Raji (cell line): ENCODE data around the gene CDH26.

Source experiments
- POLR2A ChIP-seq: IDR thresholded peaks from 2 replicates; pipeline ENCODE4 v1.6.1; 2011; ENCODE audit warnings: low read depth, low read length, control low read depth; ENCODE audit not compliant: insufficient read depth

CDH26 gene

DNA sequence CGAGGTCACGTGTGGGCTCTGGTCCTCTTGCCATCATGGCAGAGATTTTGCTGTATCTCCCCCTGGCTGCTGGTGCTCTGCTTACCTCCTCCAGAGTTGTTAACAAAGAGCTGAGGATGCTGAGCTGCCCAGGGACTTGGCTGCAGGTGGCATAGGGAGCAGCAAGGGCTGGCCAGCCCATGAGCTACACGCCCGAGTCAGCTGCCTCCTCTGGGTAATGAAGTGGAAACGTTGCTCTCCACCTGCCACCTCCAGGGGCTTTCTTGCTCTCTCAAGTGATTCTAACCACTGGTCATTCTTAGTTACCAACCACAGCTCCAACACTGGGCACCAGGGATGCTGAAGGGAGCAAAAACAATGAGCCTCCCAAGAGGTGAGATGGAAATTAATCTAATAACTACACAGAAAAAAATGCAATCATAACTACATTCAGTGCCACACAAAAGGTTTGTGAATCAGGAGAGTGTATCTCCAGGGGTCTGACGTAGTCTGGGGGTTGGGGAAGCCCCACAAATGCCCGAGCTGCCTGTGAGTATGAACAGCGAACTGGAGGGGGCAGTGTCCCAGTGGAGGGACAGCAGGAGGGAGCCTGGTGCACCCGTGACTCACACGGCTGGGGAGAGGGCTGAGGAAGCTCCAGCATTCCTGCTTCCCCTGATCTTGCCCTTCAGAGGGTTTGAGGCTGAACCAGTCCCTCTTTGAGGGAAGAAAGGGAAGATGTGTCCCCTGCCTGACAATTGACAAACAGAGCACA is 78.7 kb downstream of the CDH26 start:
- TF ChIP-seq POLR2A = no peak

DNA sequence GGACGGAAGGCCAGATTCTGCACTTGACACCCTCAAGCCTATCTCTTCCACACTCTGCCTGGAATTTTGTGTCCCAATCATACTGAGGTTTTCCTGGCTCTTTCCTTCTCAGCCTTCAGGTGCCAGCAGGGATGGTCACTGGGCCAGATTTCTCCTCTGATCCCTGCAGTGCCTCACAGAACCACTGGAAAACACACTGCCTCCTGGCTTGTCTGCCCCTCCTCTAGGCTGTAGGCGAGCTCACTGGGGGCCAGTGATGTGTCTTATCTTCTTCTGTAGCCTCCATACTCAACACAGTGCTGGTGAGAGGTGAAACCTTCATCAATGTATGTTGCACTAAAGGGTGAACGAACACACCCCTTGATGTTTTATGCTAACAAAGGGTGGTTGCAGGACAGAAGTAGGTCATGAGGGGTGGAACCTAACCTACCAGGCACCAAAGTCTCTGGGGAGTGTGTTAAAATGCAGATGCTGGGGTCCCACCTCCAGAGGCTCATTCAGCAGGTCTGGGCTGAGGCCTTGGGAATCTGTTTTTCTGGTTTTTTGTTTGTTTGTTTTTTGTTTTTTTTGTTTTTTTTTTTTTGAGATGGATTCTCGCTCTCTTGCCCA is 80.3 kb downstream of the CDH26 start:
- no peak for TF ChIP-seq POLR2A

DNA sequence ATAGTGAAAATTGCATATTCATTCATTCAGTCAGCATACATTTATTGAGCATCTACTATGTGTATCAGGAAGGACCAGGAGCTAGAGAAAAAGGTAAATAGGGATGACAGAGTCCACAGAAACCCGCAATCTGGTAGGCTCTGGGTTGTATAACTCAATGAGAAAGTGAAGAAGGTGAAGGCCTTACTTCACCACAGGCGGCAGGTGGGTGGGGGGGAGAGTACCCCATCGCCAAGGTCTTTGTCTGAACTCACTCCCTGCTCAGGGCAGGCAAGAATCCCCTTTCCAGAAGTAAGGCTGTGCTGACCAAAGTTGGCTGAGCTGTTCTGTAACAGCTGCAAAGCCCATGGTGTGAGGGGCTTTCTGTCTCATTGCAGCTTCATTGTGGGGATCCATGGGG is 81.3 kb downstream of the CDH26 start:
- TF ChIP-seq POLR2A = no peak

DNA sequence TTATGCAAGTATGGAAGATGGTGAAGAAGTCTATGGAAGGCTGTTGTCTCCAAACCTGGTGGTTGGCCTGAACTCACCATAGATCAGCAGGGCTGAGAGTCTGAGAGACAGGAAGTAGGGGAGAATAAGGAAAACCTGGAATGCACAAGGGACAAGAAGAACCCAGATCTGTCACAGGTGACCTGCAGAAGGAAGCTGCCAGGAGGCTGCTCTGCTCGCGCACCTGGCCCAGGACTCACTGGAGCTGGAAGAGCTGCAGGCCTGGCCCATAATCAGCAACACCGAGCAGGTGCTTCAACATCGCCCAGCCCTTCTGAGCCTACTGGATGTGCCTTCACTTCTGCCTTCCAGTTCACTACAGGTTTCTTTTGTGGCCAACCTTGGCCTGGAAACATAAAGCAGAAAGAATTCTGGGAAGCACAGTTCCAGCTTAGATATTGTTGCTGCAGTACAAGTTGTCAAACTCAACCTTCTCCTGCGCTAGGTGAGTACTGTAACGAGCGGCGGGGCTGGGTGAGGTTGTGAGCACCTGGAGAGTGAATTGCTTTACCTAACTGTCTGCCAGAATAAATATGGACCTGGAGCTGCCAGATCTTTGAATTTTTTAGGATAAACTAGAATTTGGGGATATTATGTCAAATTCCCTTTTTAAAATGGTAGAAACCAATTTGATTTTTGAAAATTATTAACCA is 82.4 kb downstream of the CDH26 start:
- TF ChIP-seq POLR2A = no peak

DNA sequence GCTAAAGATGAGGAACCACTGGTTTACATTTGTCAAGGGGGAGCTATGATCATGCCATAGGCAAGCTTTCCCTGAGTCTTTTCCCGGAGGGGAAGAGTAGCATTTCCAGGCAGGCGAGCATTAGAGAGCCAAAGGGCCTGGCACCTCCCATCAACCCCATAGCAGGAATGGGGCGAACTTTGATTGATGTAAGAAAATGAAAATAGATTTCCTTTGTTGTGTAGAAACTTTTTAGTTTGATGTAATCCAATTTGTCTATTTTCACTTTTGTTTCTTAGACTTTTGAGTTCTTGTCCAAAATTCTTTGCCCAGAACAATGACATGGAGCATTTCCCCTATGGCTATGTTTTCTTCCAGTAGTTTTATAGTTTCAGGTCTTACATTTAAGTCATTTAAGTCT is 85.2 kb downstream of the CDH26 start:
- TF ChIP-seq POLR2A = no peak

DNA sequence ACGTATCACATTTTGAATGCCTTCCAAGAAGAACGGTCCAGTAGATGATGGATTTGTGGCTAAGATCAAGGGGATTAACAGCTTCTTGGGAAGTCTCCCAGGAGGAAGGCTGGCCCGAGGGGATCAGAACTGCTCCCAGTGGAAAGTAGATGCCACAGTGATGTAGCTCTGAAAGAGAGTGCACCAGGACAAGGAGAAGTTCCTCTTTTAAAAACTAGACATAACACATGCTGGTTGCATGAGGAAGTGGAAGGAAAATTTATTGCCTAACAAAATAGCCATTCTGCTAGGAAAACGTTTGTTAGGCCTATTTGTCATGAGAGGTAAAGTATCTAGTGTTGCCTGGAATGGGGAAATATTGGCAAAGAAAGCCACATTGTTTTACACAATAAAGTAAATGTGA is 87.8 kb downstream of the CDH26 start:
- TF ChIP-seq POLR2A = no peak

DNA sequence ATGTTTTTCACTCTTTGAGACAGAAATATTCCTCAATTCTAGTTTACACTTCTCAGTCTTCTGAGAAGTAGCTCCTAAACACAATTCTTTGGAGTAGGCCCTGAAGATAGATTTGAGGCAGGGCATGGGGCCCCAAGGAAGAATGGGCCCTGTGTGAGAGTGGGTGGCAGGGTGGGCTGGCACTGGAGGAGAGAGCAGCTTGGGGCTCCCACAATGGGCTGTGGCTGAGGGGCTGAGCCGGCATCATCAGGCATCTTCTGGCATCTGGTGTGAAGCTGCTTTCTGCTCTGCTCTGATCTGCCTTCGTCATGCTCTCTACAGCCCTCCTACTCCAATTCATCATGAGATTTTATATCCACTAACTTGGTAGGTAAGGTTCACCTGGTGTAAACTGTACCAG is 88.2 kb downstream of the CDH26 start:
- TF ChIP-seq POLR2A = no peak

DNA sequence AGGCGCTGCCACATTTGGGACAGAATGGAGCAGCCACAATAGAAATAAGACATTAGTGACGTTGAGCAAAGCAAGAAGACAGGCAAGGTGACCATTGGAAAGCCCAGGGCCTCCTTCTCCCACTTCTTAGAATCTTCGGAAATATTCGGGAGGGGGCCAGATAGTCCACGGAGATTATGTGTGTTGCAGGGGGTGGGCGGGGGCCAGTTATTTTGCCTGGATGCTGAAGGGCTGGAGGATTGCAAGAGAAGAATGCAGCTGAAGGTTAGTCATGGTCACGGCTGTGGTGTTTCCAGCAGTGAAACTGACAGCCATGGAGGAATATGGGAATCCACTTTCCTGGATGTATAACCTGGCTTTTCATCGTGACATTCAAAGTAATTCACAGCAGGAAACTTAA is 88.6 kb downstream of the CDH26 start:
- no peak for TF ChIP-seq POLR2A

DNA sequence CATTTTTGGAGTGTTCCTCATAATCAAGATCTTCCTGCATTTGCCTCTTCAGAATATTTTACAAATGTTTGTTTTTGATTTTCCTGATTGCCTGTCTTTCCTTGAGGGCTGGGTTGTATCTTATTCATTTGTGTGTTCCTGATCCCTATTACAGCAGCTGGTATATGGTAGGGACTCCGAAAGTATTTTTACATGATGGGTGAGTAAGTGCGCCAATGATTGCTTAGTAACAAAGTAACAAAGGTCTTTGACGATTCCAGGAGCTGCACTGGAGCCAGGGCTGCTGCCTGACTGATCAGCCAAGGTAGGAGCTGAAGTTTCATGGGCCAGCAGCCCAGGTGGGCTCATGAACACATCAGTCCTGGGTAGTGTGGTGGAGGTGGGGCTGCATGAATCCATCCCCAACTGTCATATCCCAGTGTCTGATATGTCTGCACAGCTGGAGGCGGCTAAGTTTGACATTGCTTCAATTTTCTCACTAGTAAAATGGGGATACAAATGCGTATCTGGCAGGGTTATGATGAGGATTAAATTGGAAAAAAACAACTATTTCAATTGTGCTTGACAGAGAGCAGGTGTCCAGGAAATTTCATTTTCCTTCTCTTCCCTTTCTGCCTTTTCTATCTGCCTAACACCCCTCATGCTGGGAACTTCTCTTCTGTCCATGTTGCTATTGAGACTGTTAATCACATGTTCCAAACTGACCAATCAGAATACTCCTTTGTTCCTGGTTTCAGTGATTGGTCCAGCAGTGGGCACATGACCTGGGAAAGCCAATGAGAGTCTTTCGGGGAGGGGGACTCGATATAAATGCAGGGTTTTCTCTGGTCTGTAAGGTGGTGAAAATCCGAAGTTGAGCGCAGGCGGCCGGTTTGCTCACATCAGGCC is 90.7 kb downstream of the CDH26 start:
- no peak for TF ChIP-seq POLR2A

DNA sequence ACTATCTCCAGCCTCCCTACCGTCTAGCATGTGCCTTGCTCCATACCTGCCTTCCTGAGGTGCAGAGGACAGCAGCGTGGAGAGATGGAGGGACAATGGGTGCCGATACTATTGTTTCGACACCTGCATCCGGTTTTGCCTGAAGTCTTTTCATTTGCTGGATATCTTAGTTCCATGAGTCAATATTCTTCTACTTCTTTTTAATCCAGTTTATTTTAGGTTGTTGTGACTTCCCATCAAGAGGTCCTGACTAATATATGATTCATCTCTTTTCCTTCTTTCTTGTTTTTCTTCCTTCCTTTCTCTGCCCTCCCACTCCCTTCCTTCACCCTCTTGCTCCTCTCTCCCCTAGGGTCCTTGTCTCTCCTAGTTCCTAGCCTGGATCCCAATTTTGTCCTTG is 91.4 kb downstream of the CDH26 start:
- no peak for TF ChIP-seq POLR2A

DNA sequence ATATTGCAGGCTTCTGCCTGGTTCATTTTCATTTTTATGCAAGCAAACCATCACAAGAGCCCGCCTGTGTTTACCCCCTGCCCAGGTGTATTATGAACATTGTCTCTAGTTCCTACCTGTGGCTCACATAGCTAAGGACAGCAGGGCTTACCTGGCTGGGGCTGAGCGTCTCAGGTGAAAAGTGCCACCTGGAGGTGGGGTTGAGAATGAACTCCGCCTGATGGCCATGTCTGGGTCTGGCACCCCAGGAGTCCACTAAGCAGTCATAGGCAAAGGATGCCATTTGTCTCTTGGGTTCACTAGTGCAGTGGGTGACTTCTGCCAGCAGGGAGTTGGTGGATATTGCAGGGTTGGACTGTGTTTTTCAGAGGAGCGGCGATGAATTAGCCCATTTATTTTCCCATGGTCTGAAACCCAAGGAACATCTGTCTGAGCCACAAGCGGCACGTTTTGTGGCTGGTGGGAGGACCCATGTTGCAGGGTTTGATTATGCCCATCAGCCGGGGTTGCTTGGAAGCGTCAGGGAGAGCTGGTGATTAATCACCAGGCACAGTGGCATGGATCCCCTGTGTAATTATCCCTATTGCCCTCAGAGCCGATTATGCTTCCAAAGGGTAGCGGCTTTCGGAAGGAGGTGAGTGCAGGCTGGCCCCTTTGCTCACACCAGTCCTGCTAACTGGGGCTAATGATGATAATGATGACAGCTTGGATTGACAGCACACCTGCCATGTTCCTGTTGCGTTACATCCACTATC is 92.1 kb downstream of the CDH26 start:
- TF ChIP-seq POLR2A = no peak

DNA sequence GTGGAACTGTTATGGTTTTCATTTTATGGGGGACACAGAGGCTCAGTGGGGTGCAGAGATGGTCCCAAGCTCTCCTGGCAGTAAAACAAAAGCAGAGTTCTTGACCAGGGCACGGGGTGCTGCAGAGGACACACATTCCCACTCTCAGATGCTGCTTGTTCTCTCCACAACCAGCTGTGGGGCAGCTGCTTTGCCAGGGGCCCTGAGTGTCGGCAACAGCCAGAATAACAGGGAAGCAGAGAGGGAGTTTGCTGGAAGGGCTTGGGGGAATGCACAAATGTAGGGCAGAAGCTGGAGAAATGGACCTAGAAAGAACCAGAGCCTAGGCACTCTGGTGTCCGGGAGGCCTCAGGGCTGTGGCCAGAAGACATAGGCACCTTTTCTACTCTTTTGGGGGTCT is 93.7 kb downstream of the CDH26 start:
- no peak for TF ChIP-seq POLR2A

DNA sequence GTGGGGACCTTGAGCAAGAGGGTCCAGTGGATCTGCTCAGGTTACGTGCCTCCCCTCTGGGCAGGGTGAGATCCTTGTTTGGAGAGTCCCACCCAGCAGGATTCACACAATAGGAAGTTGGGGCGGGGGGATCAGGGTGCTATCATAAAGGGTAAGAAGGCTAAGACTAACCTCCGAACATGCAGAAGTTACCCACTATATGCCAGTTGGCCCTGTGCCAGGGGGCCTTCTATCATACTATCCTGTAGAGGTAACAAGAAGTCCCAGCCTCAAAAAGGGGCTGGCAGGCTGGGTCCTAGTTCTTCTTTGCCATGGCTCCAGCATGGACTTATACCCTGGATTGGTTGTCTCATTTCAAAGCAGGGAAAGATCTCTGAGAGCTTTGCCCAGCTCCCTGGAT is 94.1 kb downstream of the CDH26 start:
- no peak for TF ChIP-seq POLR2A

DNA sequence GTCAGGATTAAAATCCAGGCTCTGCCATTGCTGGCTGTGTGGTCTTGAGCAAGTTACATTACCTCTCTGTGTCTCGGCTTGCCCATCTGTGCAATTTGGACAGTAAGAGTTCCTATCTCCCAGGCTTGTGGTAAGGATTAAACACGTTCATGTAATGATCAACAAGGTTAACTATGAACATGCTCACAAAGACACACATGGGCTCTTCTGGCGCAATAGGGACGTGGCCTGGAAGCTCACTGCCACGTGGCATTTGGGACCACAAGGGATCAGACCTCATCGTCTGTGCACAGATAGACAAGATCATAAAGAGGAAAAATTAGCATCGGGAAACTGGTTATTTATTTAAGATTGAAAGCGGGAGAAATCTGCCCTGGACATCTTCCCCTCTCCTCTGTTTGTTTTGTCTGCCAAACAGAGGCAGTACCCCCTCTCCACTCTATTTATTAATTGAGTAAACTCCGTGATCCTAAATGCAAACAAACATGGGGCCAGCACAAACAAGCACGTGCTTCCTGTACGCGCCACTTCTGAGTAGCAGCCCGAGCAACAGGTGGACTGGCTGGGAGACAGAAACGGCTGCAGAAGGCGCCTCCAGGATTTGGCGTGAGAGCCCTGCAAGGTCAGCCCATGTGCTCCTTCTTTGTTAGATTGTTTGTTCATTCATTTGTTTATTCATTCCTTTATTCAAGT is 95.0 kb downstream of the CDH26 start:
- TF ChIP-seq POLR2A = no peak
